ENCODE results near the gene SCAF4.
"Not testable (repeated sequence)": the region's sequence is repeated elsewhere in the genome, so short reads cannot be mapped to it uniquely, and the experiment has no call there.

The SCAF4 gene, protein sequence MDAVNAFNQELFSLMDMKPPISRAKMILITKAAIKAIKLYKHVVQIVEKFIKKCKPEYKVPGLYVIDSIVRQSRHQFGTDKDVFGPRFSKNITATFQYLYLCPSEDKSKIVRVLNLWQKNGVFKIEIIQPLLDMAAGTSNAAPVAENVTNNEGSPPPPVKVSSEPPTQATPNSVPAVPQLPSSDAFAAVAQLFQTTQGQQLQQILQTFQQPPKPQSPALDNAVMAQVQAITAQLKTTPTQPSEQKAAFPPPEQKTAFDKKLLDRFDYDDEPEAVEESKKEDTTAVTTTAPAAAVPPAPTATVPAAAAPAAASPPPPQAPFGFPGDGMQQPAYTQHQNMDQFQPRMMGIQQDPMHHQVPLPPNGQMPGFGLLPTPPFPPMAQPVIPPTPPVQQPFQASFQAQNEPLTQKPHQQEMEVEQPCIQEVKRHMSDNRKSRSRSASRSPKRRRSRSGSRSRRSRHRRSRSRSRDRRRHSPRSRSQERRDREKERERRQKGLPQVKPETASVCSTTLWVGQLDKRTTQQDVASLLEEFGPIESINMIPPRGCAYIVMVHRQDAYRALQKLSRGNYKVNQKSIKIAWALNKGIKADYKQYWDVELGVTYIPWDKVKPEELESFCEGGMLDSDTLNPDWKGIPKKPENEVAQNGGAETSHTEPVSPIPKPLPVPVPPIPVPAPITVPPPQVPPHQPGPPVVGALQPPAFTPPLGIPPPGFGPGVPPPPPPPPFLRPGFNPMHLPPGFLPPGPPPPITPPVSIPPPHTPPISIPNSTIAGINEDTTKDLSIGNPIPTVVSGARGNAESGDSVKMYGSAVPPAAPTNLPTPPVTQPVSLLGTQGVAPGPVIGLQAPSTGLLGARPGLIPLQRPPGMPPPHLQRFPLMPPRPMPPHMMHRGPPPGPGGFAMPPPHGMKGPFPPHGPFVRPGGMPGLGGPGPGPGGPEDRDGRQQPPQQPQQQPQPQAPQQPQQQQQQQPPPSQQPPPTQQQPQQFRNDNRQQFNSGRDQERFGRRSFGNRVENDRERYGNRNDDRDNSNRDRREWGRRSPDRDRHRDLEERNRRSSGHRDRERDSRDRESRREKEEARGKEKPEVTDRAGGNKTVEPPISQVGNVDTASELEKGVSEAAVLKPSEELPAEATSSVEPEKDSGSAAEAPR

GRCh38 chr21:31731857-31732596 is at the start of gene SCAF4:
Gene SCAF4 (minus strand): TSS chr21:31732118. CDS start chr21:31731692, 426 bp downstream.
- peak; percentile 79 to 86 for DNase-seq

DNA sequence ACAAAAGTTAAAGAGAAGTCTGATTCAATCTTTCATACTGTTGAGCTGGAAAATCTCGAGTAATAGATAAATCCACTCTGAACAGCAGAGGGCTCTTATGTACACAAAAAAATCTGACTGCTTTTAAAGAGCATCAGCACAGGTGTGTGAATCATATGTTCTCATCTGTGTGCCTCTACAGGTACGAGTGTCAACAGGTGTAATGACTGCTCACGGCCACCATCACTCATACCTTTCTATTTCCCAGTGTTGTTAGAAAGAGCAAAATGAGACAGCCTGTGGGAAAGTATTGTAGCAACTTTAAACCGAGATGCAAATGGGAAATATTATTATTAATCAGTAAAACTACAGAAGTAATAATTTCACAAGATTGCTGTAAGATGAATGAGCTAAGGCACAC is 49.0 kb upstream of the SCAF4 start:
- peak; percentile 3 to 5 for DNase-seq

DNA sequence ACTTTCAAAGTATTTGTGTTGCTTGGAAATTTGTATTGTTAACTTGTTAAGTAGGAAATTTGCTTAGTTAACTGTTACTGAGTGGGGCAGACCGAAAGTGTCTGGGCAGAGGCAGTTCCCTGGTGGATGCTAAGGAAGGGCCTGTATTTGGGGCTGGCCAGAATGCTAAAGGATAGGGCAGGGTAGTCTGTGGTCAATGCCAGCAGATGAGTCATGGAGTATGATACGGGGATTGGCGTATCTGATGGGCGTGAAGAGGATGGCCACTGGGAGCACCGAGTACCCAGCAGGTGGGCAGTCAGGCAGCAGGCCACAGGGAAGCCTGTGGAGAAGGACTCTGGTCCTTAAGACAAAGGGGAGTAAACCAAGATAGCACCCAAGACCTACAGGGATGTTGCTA is 46.6 kb upstream of the SCAF4 start:
- no peak for DNase-seq

DNA sequence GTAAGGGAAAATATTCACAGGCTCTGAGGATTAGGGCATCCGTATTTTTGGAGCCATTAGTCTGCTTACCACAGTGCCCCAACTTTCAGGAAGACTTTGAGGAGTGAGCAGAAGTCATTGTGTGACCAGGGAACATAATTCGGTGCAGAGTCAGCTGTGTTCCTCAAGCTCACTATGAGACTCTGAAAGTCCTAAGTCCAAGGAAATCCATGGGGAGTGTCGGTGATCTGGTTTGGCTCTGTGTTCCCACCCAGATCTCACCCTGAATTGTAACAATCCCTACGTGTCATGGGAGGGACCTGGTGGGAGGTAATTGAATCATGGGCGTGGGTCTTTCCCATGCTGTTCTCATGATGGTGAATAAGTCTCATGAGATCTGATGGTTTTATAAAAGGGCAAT is 45.9 kb upstream of the SCAF4 start:
- DNase-seq: no peak

DNA sequence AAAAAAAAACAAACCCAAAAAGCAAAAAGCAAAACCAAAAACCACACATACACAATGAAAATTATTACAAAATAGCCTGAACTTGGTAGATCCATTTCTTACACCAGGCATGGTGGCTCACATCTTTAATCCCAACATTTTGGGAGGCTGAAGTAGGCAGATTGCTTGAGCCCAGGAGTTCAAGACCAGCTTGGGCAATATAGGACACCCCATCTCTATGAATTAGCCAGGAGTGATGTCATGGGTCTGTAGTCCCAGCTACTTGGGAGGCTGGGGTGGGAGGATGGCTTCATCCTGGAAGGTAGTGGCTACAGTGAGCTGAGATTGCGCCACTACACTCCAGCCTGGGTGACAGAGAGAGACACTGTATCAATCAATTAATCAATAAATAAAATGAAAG is 42.1 kb upstream of the SCAF4 start:
- DNase-seq: no peak

- no peak for DNase-seq
Measured at GRCh38 chr21:31772674-31773555, 41.0 kb upstream of the SCAF4 start.

- DNase-seq: no peak
Measured at GRCh38 chr21:31771685-31772084, 39.8 kb upstream of the SCAF4 start.

GRCh38 chr21:31768710-31769109 is 36.8 kb upstream of the SCAF4 start:
- no peak for DNase-seq

- DNase-seq: no peak
Measured at GRCh38 chr21:31766899-31767298, 35.0 kb upstream of the SCAF4 start.

- DNase-seq: not testable (repeated sequence)
Measured at GRCh38 chr21:31765850-31766249, 33.9 kb upstream of the SCAF4 start.

DNA sequence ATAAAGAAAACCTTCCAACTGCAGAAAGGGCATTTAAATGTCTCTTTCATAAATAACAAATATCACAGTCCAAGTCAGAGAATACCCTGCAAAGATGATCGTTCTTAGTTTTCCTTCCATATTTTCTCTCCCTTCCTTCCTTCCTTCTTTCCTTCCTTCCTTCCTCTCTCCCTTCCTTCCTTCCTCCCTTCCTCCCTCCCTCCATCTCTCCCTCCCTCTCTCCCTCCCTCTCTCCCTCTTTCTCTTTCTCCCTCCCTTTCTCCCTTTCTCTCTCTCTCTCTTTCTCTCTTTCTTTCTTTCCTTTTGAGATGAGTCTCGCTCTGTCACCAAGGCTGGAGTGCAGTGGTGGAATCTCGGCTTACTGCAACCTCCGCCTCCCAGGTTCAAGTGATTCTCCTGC is 29.0 kb upstream of the SCAF4 start:
- no peak for DNase-seq

- no peak for DNase-seq
Measured at GRCh38 chr21:31756787-31757186, 24.9 kb upstream of the SCAF4 start.

GRCh38 chr21:31755027-31755426 is 23.1 kb upstream of the SCAF4 start:
- DNase-seq: no peak

- no peak for DNase-seq
Measured at GRCh38 chr21:31754708-31754960, 22.7 kb upstream of the SCAF4 start.

DNA sequence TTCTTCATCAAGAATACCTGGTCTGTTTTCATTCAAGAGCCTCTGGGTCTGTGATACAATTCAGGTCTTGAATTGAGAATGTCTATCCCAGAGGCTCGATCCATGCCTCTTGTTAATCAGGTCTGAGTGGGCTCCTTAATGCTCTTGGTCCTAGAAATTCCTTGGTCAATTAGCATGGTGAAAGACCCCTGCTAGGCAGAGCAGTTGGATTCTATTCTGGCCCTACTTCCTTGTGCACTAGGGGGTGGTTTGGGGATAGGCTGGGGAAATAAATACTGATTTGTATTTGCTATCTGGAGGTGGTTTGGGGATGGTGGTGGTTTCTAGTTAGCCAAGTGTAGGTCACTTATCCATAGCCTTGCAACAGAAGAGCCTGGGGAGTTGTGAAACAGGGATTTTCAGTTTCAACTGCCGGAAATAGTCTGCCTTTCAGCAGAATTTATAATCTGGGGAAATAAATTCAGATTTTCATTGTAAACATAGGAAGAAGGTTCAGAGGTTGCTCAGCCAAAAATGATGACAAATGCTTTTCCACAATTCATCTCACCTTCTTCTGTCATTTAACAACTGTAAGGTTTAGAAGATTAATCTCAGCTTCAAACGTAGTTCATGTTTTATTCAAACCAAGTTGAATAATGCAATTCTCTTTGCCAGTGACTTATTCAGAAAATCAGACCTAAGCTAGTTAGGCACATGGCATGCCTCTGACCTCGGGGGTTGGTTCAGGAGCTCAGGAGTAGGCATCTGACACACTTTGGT is 22.2 kb upstream of the SCAF4 start:
- DNase-seq: no peak

DNA sequence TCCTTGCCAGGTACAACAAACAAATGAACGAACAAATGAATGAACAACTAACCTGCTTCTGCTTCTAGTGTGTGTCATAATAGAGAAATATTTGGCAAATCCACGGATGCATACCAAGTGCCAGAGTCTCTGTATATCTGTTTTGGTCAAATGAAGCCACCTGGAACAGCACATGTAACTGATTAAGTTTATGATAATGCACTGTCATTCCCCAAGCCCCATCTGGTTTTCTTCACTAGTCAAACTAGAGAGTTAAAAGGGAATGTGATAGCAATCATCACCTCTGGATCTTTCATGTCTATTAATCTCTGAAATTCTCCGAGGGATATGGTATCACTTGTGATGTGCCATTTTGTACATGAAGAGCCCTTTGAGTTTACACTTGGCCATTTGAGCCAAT is 21.0 kb upstream of the SCAF4 start:
- DNase-seq: no peak

DNA sequence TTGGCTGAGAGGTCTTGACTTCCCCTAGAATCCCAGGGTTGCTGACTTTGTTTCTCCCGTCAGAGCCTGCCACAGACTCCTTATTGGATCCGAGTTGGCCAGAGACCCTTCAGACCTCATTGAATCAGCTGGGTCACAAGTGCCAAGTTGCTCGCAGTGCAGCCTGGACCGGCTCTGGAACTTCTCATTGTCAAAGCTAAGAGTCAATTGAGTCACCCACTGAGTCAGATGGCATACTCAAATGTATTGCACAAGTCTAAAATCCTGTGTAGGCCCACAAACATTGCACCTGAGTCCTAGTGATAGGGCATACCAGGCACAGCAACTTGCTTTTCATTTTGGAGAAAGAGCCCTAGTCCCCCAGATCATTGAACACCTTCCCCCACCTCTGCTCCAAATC is 20.4 kb upstream of the SCAF4 start:
- DNase-seq: no peak

- DNase-seq: no peak
Measured at GRCh38 chr21:31750843-31751242, 18.9 kb upstream of the SCAF4 start.

- DNase-seq: no peak
Measured at GRCh38 chr21:31744182-31744800, 12.4 kb upstream of the SCAF4 start.

GRCh38 chr21:31743712-31744111 is 11.8 kb upstream of the SCAF4 start:
- no peak for DNase-seq

DNA sequence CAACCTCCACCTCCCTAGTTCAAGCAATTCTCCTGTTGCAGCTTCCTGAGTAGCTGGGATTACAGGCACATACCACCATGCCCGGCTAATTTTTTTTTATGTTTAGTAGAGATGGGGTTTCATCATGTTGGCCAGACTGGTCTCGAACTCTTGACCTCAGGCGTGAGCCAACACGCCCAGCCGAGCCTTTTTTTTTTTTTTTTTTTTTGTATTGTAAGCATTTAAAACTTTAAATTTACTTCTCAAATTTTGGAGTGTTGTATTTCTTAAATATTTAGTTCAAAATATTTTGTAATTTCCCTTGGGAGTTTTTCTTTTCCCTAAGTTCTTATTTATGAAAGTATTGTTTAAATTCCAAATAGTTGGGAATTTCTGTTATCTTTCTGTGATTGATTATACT is 9.2 kb upstream of the SCAF4 start:
- no peak for DNase-seq

Data from NCI-H1930 (cell line).